ENCODE data around the gene CBX8. TPM values are rescaled to one million over a fixed set of nuclear protein-coding genes. Genes with fewer than 3 reads are reported as not detected.

Gene CBX8
- polyA plus RNA-seq, 3 donors: 1.7 to 5.6 (median 2.2) TPM

DNA sequence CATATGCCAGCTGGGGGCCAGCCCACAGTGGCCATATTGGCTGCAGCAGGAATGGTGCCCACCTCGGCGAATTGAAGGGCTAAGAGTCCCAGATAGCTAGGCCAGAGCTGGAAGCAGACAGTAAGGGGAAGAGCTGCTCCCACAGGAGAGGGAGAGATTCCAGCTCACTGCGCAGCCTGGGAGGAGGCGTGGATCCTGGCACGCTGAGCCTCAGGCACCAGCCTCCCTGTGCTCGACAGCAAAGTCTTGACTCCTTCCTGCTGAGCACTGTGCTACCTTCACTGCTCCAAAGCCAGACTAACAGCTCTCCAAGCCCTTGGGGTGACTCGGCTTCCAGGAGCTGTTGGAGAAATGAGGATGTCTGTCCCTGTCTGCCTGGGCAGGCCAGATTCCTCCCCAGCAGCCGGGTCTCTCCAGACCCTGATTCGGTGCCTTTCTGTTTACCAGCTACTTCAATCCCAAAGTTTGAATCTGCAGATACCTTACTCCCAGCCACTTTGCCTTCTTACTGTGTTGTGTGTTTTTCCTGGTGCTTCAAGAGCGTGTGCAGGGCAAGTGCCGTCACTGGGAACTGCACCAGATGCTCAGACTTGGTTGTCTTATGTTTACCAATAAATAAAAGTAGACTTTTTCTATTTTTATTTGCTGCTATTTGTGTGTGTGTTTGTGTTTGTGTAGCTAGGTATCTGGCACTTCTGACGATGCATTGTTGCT lies 9.8 kb downstream of the CBX8 start:
- 66 to 89% (median 89%) methylated on average over 12 of the region's 12 CpGs for WGBS, 3 donors
- no peak overlapping the region for H3K27ac ChIP-seq (ENCODE audit: low read depth, low read length)

DNA sequence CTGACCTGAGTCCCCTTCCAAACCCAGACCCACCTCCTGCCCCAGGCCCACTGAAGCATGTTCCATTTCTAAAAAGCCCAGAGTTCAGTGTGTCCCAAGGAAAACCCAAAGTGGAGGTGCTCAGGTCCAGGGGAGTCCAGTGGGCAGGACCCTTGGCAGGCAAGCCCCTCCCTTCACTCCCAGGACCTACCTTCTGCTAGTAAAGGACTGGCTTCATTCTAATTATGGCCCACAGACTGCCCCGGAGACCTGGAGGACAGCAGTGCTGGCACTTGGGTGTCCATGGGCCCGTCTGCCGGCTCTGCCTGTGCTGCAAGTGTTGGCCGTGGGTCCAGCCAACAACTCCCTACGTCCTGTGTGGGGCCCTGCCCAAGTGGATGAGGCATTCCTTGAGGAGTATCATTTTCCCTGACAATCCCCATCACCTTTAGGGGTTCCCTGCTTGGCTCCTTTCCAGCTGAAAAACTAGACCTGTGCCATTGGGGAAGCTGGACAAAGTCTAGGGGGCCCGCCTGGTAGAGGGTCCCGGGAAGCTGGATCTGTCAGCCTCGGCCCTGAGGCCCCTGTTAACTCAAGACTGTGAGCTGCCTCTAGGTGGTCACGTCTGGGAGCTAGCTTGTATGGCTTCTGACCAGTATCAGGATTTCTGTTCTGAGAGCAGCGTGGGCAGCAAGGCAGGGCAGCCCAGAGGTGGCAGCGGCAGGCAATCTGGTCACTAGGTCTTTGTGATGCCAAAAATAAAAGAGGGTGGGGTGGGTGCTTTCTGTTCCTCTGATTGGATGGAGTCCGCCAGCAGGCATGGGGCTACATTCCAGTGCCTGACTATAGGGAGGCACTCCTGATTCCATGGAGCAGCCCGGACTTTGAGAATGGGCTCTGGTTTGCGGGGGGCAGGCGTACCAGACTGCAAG lies 10.7 kb downstream of the CBX8 start:
- WGBS, 3 donors: 90 to 96% (median 95%) methylated on average over 15 of the region's 15 CpGs
- no peak overlapping the region for H3K27ac ChIP-seq (ENCODE audit: low read depth, low read length)

DNA sequence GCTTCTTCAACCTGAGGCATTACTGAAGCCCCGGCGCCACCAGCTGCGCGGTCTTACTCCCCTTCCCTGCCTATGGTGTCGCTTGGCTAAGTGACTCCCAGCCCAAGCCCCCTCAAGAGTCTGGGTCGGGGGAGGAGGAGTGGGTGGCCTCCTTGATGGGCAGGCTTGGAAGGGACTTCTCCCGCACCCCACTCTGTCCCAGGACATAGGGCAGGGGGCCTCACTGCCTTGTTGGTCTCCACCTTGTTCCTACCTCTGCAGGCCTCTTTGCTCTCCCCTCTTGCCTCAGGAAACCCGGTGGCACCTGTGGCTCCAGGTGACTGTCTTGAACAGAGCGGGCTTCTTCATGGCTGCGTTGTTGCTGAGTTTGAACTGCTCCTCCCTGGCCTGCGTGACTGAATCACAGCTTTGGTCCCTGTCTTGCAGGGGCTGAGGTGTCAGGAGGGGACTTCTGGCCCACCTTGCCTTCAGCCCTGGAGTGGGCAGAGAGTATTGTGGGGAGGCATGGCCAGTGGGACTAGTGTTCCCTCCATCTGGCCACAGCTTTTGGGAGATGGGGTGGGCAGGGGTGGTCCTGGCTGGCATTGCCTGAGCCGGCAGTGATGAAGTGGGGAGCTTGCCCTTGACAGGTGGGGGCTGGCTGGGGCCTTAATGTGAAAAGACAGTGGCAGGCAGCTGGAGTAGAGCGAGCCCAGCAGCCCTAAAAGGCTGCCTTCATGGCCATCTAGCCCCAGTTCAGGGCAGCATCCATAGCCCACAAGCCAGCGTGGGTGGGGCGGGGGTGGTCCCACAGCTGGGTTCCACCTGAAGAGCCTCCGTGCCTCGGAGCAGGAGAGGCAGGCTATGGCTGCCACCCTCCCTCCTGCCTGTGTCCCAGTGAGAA lies 11.6 kb downstream of the CBX8 start:
- 93 to 96% (median 95%) methylated on average over 17 of the region's 17 CpGs for WGBS, 3 donors
- no peak overlapping the region for H3K27ac ChIP-seq (ENCODE audit: low read depth, low read length)

DNA sequence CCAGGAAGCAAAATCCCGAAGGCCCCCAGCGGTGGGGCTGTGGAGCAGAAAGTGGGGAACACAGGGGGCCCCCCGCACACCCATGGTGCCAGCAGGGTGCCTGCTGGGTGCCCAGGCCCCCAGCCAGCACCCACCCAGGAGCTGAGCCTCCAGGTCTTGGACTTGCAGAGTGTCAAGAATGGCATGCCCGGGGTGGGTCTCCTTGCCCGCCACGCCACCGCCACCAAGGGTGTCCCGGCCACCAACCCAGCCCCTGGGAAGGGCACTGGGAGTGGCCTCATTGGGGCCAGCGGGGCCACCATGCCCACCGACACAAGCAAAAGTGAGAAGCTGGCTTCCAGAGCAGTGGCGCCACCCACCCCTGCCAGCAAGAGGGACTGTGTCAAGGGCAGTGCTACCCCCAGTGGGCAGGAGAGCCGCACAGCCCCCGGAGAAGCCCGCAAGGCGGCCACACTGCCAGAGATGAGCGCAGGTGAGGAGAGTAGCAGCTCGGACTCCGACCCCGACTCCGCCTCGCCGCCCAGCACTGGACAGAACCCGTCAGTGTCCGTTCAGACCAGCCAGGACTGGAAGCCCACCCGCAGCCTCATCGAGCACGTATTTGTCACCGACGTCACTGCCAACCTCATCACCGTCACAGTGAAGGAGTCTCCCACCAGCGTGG lies 12.4 kb downstream of the CBX8 start:
- WGBS, 3 donors: 96 to 97% (median 97%) methylated on average over 31 of the region's 31 CpGs
- H3K27ac ChIP-seq (ENCODE audit: low read depth, low read length): no peak overlapping the region

DNA sequence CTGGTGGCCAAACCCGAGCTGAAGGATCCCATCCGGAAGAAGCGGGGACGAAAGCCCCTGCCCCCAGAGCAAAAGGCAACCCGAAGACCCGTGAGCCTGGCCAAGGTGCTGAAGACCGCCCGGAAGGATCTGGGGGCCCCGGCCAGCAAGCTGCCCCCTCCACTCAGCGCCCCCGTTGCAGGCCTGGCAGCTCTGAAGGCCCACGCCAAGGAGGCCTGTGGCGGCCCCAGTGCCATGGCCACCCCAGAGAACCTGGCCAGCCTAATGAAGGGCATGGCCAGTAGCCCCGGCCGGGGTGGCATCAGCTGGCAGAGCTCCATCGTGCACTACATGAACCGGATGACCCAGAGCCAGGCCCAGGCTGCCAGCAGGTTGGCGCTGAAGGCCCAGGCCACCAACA lies 13.0 kb downstream of the CBX8 start:
- 95 to 96% (median 95%) methylated on average over 18 of the region's 18 CpGs for WGBS, 3 donors
- no peak overlapping the region for H3K27ac ChIP-seq (ENCODE audit: low read depth, low read length)

DNA sequence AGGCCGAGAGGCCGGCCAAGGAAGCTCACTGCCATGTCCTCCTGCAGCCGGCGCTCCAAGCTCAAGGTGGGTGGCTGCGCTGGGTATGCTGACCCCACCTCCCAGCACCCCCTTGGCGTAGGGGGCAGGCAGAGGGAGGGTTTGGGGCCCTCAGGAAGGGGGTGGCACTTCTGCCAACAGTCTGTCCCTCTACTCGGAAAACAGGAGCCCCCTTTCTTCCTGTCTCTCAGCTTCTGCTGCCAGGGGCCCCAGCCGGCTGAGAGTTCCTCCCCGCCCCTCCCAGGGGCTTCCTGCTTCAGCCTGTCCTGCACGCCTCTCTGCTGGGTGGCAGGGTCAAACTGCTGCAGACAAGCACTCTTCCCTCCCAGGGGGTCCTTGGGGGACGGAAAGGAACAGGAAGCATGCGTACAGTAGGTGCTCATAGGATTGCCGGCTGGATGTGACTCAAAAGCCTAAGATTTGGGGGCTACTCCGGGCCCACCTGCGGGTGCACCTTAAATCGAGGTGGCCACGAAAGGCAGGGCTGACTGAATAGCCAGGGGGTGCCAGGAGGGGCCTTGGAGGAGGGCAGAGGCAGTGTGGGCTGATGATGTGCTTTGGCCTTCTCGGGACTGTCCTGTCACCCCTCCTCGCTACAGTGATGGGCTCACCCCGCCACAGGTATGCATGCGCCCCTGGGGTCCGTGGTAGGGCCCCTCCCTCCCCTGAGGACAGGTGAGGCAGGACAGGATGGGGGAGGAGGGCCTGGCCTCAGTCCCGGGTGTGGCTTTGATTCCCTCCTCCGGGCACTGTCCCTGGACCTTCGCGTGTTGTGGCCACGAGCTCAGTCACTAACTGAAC lies 14.9 kb downstream of the CBX8 start:
- 59 to 78% (median 67%) methylated on average over 23 to 27 of the region's 27 CpGs for WGBS, 3 donors
- no peak overlapping the region for H3K27ac ChIP-seq (ENCODE audit: low read depth, low read length)

DNA sequence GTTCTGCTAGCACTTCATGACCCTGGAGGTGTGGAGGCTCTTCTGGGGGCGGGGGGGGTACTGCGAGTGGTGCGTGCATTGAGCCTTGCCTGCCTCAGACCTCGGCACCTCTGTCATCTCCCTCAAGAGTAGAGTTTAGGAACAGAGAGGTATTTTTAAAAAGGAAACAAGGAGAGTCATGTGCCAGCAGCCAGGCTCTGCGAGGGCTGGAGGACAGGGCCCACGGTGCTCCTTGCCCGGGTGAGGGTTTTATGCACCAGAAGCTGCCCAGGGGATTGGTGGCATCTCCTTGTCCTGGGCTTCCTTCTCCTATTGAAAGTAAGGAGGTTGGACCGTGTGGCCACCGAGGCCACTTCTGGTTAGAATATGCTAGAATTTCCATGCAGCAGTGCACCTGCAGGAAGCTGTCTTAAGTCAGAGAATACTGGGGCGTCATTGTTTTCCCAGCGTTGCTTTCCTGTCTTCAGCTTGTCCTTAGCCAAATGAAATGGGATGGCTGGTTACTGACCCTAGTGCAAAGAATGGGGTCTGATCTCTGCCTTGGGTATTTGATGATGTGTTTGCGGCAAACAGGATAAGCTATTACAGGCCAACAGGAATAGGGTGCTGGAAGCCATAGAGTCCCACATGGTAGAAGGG lies 15.7 kb downstream of the CBX8 start:
- 59 to 77% (median 66%) methylated on average over 12 of the region's 12 CpGs for WGBS, 3 donors
- H3K27ac ChIP-seq (ENCODE audit: low read depth, low read length): no peak overlapping the region

DNA sequence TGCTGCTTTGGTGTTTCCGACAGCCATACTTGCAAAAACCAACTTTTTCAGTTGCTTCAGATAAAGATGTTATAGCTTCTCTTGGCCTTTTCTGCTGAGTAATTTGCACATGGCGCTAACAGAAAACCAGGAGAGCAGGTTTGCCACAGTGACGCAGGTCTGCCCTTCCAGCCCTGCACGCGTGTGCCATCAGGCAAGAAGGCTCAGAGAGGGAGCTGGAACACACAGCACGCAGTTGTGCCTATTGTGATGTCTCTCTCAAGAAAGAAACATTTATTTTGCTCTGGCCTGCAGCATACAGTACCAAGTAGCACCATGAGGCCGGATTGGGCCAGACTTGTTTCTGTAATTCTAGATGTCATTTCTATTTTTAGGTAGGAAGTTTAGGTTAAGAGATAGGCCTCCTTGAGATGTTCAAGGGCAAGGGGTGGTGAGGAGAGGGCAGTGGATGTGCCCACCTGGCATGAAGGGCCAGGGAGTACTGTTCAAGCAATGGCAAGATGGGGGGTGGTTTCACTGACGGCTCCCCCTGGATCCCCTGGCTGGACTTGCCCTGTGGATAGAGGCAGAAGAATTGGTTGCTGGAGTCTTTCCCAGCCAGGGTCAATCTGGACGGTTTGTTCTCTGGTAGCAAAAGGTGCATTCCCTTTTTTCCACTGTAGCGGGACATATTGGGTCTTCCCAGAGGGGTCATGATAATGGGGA lies 17.1 kb downstream of the CBX8 start:
- 74 to 87% (median 85%) methylated on average over 10 of the region's 10 CpGs for WGBS, 3 donors
- H3K27ac ChIP-seq (ENCODE audit: low read depth, low read length): no peak overlapping the region

DNA sequence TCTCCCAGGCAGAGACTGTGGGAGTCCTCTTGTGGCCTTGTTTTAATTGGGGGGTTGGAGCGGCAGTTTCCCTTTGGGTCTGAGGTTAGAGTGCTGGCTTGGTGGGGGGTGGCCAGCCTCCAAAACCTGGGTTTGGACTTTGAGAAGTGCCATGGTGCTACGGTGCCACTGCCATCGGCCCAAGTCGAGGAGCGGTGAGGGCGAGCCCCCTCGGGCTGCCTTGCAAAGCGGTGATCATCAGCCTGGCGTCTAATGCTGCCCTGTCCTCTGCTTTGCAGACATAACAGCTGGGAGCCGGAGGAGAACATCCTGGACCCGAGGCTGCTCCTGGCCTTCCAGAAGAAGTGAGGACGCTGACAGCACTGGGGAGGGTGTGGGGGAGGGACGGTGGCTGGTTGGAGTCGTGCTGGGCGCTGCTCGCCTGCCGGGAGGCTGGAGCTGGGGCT lies 17.8 kb downstream of the CBX8 start:
- no peak overlapping the region for H3K27ac ChIP-seq (ENCODE audit: low read depth, low read length)
- WGBS, 3 donors: 32 to 46% (median 34%) methylated on average over 17 of the region's 17 CpGs

DNA sequence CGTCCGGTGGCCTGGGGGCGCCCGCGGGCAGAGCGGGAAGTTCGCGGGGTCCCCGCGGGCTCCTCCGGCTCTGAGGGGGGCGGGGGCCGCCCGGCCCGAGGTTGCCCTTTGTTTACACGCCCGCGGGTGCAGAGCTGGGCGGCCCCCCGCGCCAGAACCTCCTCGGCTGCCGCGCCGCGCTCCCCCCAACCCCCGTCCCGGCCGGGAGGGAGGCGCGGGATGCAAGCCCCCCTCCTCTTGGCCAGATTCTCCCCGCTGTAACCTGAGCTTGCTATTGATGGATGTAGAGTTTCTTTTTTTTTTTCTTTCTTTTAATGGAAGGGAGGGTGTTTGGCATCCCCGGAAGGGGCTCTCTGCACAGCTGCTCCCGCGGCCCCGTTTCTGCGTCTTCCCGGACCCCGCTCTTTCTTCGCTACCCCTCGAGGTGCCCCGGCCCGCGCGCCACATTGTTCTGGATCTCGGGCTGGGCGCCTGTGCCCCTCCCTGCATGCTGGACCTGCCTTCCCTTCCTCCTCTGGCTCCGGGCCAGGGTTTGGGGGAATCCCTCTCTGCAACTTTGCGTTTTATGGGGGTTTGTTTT lies 18.3 kb downstream of the CBX8 start:
- H3K27ac ChIP-seq (ENCODE audit: low read depth, low read length): no peak overlapping the region
- 1 to 4% (median 2%) methylated on average over 35 to 49 of the region's 49 CpGs for whole genome bisulfite sequencing, 3 donors

DNA sequence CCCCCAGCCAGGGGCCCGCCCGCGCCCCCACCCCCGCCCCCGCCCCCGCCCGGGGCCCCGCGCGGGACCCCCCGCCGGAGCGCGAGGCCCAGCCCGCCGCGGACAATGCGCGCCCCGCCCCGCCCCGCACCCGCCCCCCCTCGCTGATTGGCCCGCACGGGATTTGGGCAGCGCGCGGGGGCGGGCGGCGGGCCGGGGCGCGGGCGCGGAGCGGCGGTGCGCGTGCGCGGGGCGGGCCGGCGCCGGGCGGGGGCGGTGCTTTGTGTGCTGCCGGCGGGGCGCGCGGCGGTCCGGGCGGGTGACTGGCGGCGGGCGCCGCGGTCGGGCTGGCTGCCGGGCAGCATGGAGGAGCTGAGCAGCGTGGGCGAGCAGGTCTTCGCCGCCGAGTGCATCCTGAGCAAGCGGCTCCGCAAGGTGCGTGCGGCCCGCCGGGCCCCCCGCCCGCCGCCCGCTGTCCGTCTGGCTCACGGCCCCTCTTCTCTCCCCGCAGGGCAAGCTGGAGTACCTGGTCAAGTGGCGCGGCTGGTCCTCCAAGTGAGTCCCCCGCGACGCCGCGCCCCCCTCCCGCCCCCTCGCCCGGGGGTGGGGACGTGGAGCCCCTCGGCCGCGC lies 18.9 kb downstream of the CBX8 start, which contains the start of gene CBX2:
Gene CBX2 (plus strand): TSS at position 255 of the 610 bp plus-strand sequence. CDS start 88 bp downstream, at position 343.
- WGBS, 3 donors: 2 to 5% (median 3%) methylated on average over 4 to 89 of the region's 96 CpGs
- H3K27ac ChIP-seq (ENCODE audit: low read depth, low read length): no peak within 1 kb of the TSS

DNA sequence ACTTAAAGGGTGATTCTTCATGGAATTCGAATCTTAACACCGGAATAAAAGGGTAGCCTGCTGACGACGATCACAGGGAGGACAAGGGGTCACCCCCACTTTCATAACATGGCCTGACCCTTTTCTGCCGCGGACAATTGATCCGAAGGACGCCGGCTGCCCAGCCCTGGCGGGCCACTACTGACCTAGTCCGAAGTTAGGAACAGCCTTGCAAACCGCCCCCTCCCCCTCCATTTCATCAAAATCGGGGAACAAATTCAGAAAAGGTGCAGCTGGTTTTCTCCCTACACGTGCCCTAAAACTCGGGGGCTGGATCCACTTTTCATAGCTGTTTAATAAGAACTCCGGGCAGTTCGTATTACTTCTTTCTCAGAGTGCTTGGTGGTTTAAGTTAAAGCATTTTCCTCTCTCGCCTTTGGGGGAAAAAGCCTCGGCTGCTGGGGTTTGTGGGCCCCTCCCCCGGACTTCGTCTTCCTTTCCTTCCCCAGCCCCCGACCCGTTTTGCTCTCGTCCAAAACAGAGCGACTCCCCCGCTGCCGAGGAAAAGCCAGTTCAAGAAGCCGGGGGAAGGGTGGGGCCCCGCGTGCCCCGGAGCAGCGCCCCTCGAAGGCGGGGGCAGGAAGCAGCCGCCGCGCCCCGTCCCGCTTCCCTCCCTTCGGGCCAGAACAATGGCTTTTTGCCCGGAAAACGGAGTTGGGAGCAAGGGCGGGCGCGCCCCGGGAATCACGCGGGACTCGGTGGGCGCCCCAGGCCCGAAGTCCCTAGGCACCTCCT lies 19.6 kb downstream of the CBX8 start:
- H3K27ac ChIP-seq (ENCODE audit: low read depth, low read length): no peak overlapping the region
- WGBS, 3 donors: 3 to 11% (median 5%) methylated on average over 40 to 51 of the region's 51 CpGs

DNA sequence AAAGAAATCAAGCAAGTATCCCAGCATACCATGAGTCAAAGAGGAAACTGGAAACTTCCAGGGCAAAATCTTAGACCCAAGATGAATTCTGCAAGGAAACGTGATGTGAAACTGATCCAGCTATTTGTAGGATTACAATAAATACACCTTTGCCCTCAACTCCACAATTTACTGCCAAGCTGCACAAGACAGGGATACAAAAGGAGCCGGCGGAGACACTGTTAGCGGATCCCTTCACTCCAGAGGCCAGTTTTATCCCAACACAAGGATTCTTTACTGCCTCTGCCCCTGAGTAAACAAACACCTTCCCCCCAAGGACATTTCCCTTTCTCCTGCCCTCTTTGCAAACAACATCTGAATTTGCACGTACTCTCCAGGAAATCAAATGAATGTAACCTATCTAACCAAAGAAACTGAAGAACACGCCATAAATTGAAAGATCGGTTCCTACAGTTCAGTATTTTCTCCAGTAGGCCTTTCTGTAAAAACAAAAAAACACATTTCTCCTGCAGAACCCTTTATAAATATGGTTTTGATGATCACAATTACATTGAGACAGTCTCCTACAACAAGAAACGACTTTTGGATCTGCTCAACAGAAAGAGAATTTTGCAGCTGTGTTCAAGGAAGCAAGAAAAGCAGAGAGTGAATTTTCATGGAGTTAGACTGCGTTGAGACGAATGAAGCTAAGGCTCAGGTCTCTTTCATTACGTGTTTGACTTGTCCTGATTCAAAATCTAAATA lies 20.3 kb downstream of the CBX8 start:
- WGBS, 3 donors: 49 to 55% (median 53%) methylated on average over 11 of the region's 11 CpGs

DNA sequence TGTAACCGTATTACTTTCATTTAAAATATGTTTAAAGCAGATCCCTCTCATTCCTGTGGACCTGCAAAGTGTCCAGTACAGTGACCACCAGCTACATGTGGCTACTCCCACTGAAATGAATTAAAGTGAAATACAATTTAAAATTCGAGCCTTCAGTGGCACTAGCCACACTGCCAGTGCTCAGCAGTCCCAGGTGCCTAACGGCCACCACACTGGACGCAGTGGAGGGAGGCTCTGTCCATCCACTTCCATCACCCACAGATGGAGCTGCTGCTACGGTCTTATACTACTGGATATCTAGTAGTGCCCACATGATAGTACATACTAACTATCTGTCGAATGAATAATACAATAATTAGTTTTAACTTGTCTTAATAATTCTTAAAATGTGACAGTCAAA lies 21.2 kb downstream of the CBX8 start:
- no peak overlapping the region for H3K27ac ChIP-seq (ENCODE audit: low read depth, low read length)
- 54 to 89% (median 88%) methylated on average over 6 of the region's 6 CpGs for WGBS, 3 donors

More for the DNA sequence above, 20.3 kb downstream of the CBX8 start:
- H3K27ac ChIP-seq (ENCODE audit: low read depth, low read length): no peak overlapping the region
